DND-41 (cell line): ENCODE measurements around the gene C6orf141.

ENCODE experiments used
- ATAC-seq: fragments of 200-7000 bp; cut with Tn5 transposase; 3 replicates; pipeline ENCODE4 v1.9.1; 2021; ENCODE audit warnings: low read depth; ENCODE audit not compliant: insufficient read depth
- DNase-seq: peaks from one replicate; pipeline ENCODE4 v3.0.0-alpha.2; 2020
- H2AFZ ChIP-seq: 2 replicates; pipeline ENCODE4 v1.6.0; 2012; ENCODE audit warnings: low read depth, low read length
- H3K27ac ChIP-seq: 2 replicates; pipeline ENCODE4 v1.5.1; 2012; ENCODE audit warnings: low read length, inconsistent platforms
- H3K27me3 ChIP-seq: fragments of 200-600 bp; sonication (generic); 2 replicates; pipeline ENCODE4 v1.6.0; 2012; ENCODE audit warnings: low read length, mild to moderate bottlenecking, inconsistent platforms; ENCODE audit not compliant: insufficient read depth, poor library complexity
- H3K36me3 ChIP-seq: 2 replicates; pipeline ENCODE4 v1.5.1; 2012; ENCODE audit warnings: low read length, inconsistent platforms; ENCODE audit not compliant: insufficient read depth
- H3K4me1 ChIP-seq: 2 replicates; pipeline ENCODE4 v1.5.1; 2012; ENCODE audit warnings: mild to moderate bottlenecking, low read length; ENCODE audit not compliant: insufficient read depth
- H3K4me2 ChIP-seq: 2 replicates; pipeline ENCODE4 v1.6.0; 2012; ENCODE audit warnings: mild to moderate bottlenecking, moderate library complexity, low read length, inconsistent platforms; ENCODE audit not compliant: insufficient read depth
- H3K4me3 ChIP-seq, 2 experiments: fragments of 200-600 bp in 1 of 2; shearing (Covaris generic) in 1 of 2; 2 replicates each; pipeline ENCODE4 v1.5.1; 2012 to 2016; ENCODE audit warnings: inconsistent platforms in 2 of 2, low read length in 2 of 2, mild to moderate bottlenecking in 2 of 2, low read depth in 1 of 2, moderate library complexity in 1 of 2
- H3K79me2 ChIP-seq: 2 replicates; pipeline ENCODE4 v1.6.0; 2012; ENCODE audit warnings: low read length, inconsistent platforms; ENCODE audit not compliant: insufficient read depth
- H3K9ac ChIP-seq: 2 replicates; pipeline ENCODE4 v1.6.0; 2012; ENCODE audit warnings: low read depth, mild to moderate bottlenecking, inconsistent platforms, low read length, moderate library complexity
- H3K9me3 ChIP-seq: 2 replicates; pipeline ENCODE4 v1.5.1; 2012; ENCODE audit warnings: low read length, moderate library complexity, mild to moderate bottlenecking, inconsistent platforms; ENCODE audit not compliant: insufficient read depth, severe bottlenecking
- H4K20me1 ChIP-seq: 2 replicates; pipeline ENCODE4 v1.6.0; 2012; ENCODE audit warnings: low read length; ENCODE audit not compliant: insufficient read depth
- EZH2 ChIP-seq: IDR thresholded peaks from 3 replicates; pipeline ENCODE4 v1.6.1; 2012; ENCODE audit warnings: borderline replicate concordance, low read depth, mild to moderate bottlenecking, moderate library complexity, low read length, inconsistent platforms; ENCODE audit not compliant: severe bottlenecking
- TF ChIP-seq, protein P1 (sequence below): IDR thresholded peaks from 2 replicates; pipeline ENCODE4 v1.5.1; 2012; ENCODE audit warnings: borderline replicate concordance, low read length, moderate library complexity, mild to moderate bottlenecking; ENCODE audit not compliant: poor library complexity, severe bottlenecking; ENCODE audit errors: extremely low read depth

C6orf141 gene

DNA sequence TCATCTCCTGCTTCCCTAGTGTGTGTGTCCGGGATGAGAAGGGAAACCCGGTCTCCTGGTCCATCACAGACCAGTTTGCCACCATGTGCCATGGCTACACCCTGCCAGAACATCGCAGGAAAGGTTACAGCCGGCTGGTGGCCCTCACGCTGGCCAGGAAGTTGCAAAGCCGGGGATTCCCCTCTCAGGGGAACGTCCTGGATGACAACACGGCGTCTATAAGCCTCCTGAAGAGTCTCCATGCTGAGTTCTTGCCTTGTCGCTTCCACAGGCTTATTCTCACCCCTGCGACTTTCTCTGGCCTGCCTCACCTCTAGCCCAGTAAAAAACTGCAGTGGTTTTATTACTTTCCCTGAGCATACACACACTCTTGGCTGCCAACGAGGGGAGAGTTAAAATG is 23.9 kb upstream of the C6orf141 start:
- H3K27me3 ChIP-seq, result peaks cover 7% of the 10 kb centered on the region
- no peak overlapping the region; the same call in 1 of the 2 replicates for H2AFZ ChIP-seq
- no peak overlapping the region for H3K4me3 ChIP-seq
- H4K20me1 ChIP-seq, result no peaks in the 10 kb centered on the region
- no peak overlapping the region for H3K9ac ChIP-seq
- no peaks in the 10 kb centered on the region for H3K9me3 ChIP-seq
- H3K36me3 ChIP-seq, result no peaks in the 10 kb centered on the region
- no peak for ATAC-seq
- H3K27ac ChIP-seq, result no peak overlapping the region
- no peaks in the 10 kb centered on the region for H3K79me2 ChIP-seq
- no peak for TF ChIP-seq EZH2
- TF ChIP-seq, protein P1, sequence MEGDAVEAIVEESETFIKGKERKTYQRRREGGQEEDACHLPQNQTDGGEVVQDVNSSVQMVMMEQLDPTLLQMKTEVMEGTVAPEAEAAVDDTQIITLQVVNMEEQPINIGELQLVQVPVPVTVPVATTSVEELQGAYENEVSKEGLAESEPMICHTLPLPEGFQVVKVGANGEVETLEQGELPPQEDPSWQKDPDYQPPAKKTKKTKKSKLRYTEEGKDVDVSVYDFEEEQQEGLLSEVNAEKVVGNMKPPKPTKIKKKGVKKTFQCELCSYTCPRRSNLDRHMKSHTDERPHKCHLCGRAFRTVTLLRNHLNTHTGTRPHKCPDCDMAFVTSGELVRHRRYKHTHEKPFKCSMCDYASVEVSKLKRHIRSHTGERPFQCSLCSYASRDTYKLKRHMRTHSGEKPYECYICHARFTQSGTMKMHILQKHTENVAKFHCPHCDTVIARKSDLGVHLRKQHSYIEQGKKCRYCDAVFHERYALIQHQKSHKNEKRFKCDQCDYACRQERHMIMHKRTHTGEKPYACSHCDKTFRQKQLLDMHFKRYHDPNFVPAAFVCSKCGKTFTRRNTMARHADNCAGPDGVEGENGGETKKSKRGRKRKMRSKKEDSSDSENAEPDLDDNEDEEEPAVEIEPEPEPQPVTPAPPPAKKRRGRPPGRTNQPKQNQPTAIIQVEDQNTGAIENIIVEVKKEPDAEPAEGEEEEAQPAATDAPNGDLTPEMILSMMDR, result no peak
- H3K4me2 ChIP-seq, result no peak overlapping the region
- no peaks in the 10 kb centered on the region for H3K4me1 ChIP-seq
- DNase-seq, result no peak

DNA sequence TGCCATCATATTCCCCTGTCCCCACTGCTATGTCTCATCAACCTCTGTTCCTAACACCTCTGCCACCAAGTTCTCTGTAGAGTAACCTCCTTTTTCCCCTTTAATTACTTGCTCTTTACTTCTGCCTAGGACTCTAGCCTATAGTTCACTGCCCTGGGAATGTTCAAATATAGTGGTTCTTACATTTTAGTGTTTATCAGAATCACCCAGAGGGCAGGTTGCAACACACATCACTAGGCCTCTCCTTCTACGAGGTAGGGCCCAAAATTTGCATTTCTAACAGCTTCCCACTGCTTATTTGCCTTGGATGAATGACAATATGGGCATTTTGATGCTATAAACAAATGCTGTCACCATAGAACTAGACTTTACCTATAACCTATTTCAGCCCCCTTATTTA is 23.1 kb upstream of the C6orf141 start:
- DNase-seq, result no peak
- H3K27me3 ChIP-seq, result peaks cover 7% of the 10 kb centered on the region
- H4K20me1 ChIP-seq, result no peaks in the 10 kb centered on the region
- ATAC-seq, result no peak
- H3K79me2 ChIP-seq, result no peaks in the 10 kb centered on the region
- no peaks in the 10 kb centered on the region for H3K4me1 ChIP-seq
- H3K4me3 ChIP-seq, result no peak overlapping the region
- H3K9me3 ChIP-seq, result no peaks in the 10 kb centered on the region
- H3K4me2 ChIP-seq, result no peak overlapping the region
- no peak for TF ChIP-seq EZH2
- TF ChIP-seq, protein P1, result no peak
- H3K27ac ChIP-seq, result no peak overlapping the region
- H3K9ac ChIP-seq, result no peak overlapping the region
- H3K36me3 ChIP-seq, result no peaks in the 10 kb centered on the region
- no peak overlapping the region for H2AFZ ChIP-seq

DNA sequence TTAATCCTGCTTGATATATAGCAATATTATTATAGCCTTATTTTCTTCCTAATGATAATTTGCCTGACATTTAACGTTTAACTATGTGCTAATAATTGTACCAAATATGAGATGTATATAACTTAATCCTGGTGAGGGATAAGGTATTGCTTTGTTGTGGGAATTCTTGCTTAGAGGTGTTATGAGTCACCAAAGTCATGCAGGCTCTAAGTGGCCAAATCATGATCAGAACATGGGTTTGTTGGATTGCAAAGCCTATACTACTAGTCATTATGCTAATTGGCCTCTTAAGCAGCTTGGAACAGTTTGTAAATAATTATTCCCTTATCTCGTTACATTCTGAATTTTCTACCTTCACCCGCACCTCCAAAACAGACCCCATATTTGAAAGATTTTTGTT is 21.9 kb upstream of the C6orf141 start:
- no peak overlapping the region for H2AFZ ChIP-seq
- no peak for ATAC-seq

More for the DNA sequence above, 21.9 kb upstream of the C6orf141 start:
- Histone ChIP-seq H3K9ac (no peak overlapping the region), H4K20me1 (no peaks in the 10 kb centered on the region), H3K36me3 (no peaks in the 10 kb centered on the region), H3K4me1 (no peaks in the 10 kb centered on the region), H3K27ac (no peak overlapping the region), H3K4me3 (no peak overlapping the region), H3K9me3 (no peaks in the 10 kb centered on the region), H3K79me2 (no peaks in the 10 kb centered on the region), H3K4me2 (no peak overlapping the region), H3K27me3 (peaks cover 3% of the 10 kb centered on the region)
- no peak for TF ChIP-seq EZH2
- TF ChIP-seq, protein P1, result no peak
- no peak for DNase-seq
